ENCODE results near the gene ATG7.

The ATG7 gene

GRCh38 chr3:11565932-11566331 lies 293.7 kb downstream of the ATG7 start:
- TF ChIP-seq CTCF (IDR thresholded peaks at IDR 0.05; ENCODE audit: low read depth, low read length): no peak
- no peak for DNase-seq
- peaks cover 74% of the 10 kb centered on the region for H3K36me3 ChIP-seq

GRCh38 chr3:11566478-11566877 lies 294.3 kb downstream of the ATG7 start:
- no peak for DNase-seq
- H3K27me3 ChIP-seq (ENCODE audit: insufficient read depth, low read depth, severe bottlenecking): no peaks in the 10 kb centered on the region
- H3K27ac ChIP-seq: no peak overlapping the region
- H3K36me3 ChIP-seq: peaks cover 73% of the 10 kb centered on the region
- H3K4me3 ChIP-seq (ENCODE audit: low read depth, low read length): no peak overlapping the region
- TF ChIP-seq CTCF (IDR thresholded peaks at IDR 0.05; ENCODE audit: low read depth, low read length): no peak
- no peaks in the 10 kb centered on the region for H3K9me3 ChIP-seq (ENCODE audit: severe bottlenecking)

More at GRCh38 chr3:11565932-11566331, 293.7 kb downstream of the ATG7 start:
- Histone ChIP-seq H3K4me3 (ENCODE audit: low read depth, low read length) (no peak overlapping the region), H3K27me3 (ENCODE audit: insufficient read depth, low read depth, severe bottlenecking) (no peaks in the 10 kb centered on the region), H3K27ac (no peak overlapping the region), H3K9me3 (ENCODE audit: severe bottlenecking) (no peaks in the 10 kb centered on the region)

GRCh38 chr3:11566916-11567315 lies 294.7 kb downstream of the ATG7 start:
- Histone ChIP-seq H3K27me3 (ENCODE audit: insufficient read depth, low read depth, severe bottlenecking) (no peaks in the 10 kb centered on the region), H3K9me3 (ENCODE audit: severe bottlenecking) (no peaks in the 10 kb centered on the region), H3K36me3 (peaks cover 73% of the 10 kb centered on the region), H3K4me3 (ENCODE audit: low read depth, low read length) (no peak overlapping the region), H3K27ac (no peak overlapping the region)
- peak; percentile 58 for DNase-seq
- peak; percentile 70 for TF ChIP-seq CTCF (IDR thresholded peaks at IDR 0.05; ENCODE audit: low read depth, low read length)

GRCh38 chr3:11567516-11568467 lies 295.6 kb downstream of the ATG7 start:
- no peaks in the 10 kb centered on the region for H3K27me3 ChIP-seq (ENCODE audit: insufficient read depth, low read depth, severe bottlenecking)
- H3K4me3 ChIP-seq (ENCODE audit: low read depth, low read length): no peak overlapping the region
- peaks cover 69% of the 10 kb centered on the region for H3K36me3 ChIP-seq
- H3K9me3 ChIP-seq (ENCODE audit: severe bottlenecking): no peaks in the 10 kb centered on the region
- TF ChIP-seq CTCF (IDR thresholded peaks at IDR 0.05; ENCODE audit: low read depth, low read length): no peak
- no peak for DNase-seq
- no peak overlapping the region for H3K27ac ChIP-seq

GRCh38 chr3:11568503-11569155 lies 296.4 kb downstream of the ATG7 start:
- no peak for TF ChIP-seq CTCF (IDR thresholded peaks at IDR 0.05; ENCODE audit: low read depth, low read length)
- Histone ChIP-seq H3K9me3 (ENCODE audit: severe bottlenecking) (no peaks in the 10 kb centered on the region), H3K27me3 (ENCODE audit: insufficient read depth, low read depth, severe bottlenecking) (no peaks in the 10 kb centered on the region), H3K27ac (no peak overlapping the region), H3K4me3 (ENCODE audit: low read depth, low read length) (no peak overlapping the region), H3K36me3 (peaks cover 66% of the 10 kb centered on the region)
- DNase-seq: no peak
